Occipital lobe (tissue), 2 donors: ENCODE data around the gene NEBL. TPM values are rescaled to one million over a fixed set of nuclear protein-coding genes. Genes with fewer than 3 reads are reported as not detected.

Experiments
- small RNA-seq: library from RNA; depleted of rRNA; stranded (forward); fragments of <200 nt; gene quantifications from one replicate; pipeline ENCODE3, GENCODE V24; 2014
- total RNA-seq: library from RNA; depleted of rRNA; stranded (reverse); fragments of >200 nt; gene quantifications from one replicate; pipeline ENCODE4 v1.2.3, GENCODE V29; 2014

The NEBL gene
- total RNA-seq, 1 donor from 2014 or later = 61.1 TPM

Small RNA genes lying within 50 kb of the gene (small RNA-seq; reads per million reads assigned to genes)
- gene AL157398.1 (not detected), gene MTND1P21 (not detected)
